Progenitor cell of endocrine pancreas (in vitro differentiated cells): ENCODE measurements around the gene POLN. TPM values are rescaled to one million over a fixed set of nuclear protein-coding genes. Genes with fewer than 3 reads are reported as not detected.
"Not testable (repeated sequence)": the region's sequence is repeated elsewhere in the genome, so short reads cannot be mapped to it uniquely, and the experiment has no call there.

Experiments used
- DNase-seq: peaks from one replicate; pipeline ENCODE4 v3.0.0; 2021; ENCODE audit warnings: low spot score; ENCODE audit not compliant: unreplicated experiment
- H3K27ac Mint-ChIP-seq: 2 replicates; pipeline ENCODE4 v1.8.0; 2021; ENCODE audit warnings: mild to moderate bottlenecking, moderate library complexity, mixed read lengths
- H3K27me3 Mint-ChIP-seq: 2 replicates; pipeline ENCODE4 v1.8.0; 2021; ENCODE audit warnings: mixed read lengths
- H3K36me3 Mint-ChIP-seq: 2 replicates; pipeline ENCODE4 v1.8.0; 2022; ENCODE audit warnings: mixed read lengths; ENCODE audit not compliant: insufficient read depth
- H3K4me1 Mint-ChIP-seq: 2 replicates; pipeline ENCODE4 v1.8.0; 2021; ENCODE audit warnings: low read depth, mixed read lengths
- H3K4me3 Mint-ChIP-seq: 2 replicates; pipeline ENCODE4 v1.8.0; 2021; ENCODE audit warnings: low read depth, mild to moderate bottlenecking, moderate library complexity, mixed read lengths
- H3K9me3 Mint-ChIP-seq: 2 replicates; pipeline ENCODE4 v1.8.0; 2021; ENCODE audit warnings: low read depth, mixed read lengths
- total RNA-seq: library from RNA; stranded (reverse); gene quantifications from 2 replicates; pipeline ENCODE4 v1.2.1, GENCODE V29; 2021
- TF ChIP-seq, protein P1 (sequence below): fragments of 200-600 bp; sonication (generic); IDR thresholded peaks from one replicate; pipeline ENCODE4 v1.5.0; 2021; ENCODE audit warnings: antibody characterized with exemption, mild to moderate bottlenecking; ENCODE audit not compliant: unreplicated experiment

Gene POLN
- total RNA-seq, 1 donor from 2014 or later: 5.9 TPM

DNA sequence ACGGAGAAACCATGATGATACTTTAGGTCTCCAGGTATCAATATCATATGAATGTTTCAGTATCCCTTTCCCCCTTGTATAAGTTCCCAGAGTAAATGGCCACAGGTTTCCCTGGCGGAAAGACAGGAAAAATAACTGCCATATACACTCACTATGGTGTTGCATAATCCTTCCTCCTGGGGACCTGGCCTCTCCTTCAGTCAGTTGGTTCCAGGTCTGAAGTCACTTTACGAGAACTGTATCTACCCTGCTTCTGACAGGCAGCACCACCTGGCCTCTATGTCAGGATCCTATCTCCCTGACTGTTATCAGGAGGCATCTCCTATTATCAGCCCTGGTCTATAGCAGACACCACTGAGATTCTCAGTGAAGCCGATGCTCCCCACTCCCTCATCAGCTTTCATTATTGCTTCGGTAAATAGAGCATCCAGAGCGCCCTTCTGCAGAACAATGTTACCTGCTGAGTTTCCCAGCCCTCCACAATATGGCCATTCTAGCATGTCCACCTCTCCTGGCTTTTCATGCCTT is 22.6 kb downstream of the POLN start:
- Mint-ChIP-seq H3K36me3 (no peaks in the 10 kb centered on the region), H3K4me3 (no peak overlapping the region), H3K27me3 (no peaks in the 10 kb centered on the region), H3K9me3 (no peaks in the 10 kb centered on the region), H3K4me1 (peaks cover 4% of the 10 kb centered on the region), H3K27ac (no peak overlapping the region)
- TF ChIP-seq, protein P1, sequence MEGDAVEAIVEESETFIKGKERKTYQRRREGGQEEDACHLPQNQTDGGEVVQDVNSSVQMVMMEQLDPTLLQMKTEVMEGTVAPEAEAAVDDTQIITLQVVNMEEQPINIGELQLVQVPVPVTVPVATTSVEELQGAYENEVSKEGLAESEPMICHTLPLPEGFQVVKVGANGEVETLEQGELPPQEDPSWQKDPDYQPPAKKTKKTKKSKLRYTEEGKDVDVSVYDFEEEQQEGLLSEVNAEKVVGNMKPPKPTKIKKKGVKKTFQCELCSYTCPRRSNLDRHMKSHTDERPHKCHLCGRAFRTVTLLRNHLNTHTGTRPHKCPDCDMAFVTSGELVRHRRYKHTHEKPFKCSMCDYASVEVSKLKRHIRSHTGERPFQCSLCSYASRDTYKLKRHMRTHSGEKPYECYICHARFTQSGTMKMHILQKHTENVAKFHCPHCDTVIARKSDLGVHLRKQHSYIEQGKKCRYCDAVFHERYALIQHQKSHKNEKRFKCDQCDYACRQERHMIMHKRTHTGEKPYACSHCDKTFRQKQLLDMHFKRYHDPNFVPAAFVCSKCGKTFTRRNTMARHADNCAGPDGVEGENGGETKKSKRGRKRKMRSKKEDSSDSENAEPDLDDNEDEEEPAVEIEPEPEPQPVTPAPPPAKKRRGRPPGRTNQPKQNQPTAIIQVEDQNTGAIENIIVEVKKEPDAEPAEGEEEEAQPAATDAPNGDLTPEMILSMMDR: no peak
- DNase-seq: no peak

DNA sequence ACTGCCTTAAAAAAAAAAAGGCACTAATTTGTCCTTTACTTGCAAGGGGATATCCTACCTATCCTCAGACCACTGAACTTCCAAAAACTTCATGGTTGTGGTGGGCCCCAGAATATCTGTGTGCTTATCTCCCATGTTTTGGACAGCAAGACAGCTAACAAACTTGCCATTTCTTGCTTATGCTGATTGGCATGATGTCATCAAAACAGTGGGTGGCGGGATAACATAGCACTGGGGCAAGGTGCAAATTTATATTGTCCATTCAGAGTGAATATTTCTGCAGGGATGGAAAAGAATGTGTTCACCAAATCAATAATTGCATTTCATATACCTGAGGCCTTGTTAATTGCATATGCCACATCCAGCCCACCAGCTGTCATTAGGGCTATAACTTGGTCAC is 23.5 kb downstream of the POLN start:
- TF ChIP-seq, protein P1: no peak
- H3K27me3 Mint-ChIP-seq: no peaks in the 10 kb centered on the region
- DNase-seq: no peak
- peaks cover 4% of the 10 kb centered on the region for H3K4me1 Mint-ChIP-seq
- no peak overlapping the region for H3K27ac Mint-ChIP-seq
- H3K4me3 Mint-ChIP-seq: no peak overlapping the region
- no peaks in the 10 kb centered on the region for H3K36me3 Mint-ChIP-seq
- no peaks in the 10 kb centered on the region for H3K9me3 Mint-ChIP-seq

DNA sequence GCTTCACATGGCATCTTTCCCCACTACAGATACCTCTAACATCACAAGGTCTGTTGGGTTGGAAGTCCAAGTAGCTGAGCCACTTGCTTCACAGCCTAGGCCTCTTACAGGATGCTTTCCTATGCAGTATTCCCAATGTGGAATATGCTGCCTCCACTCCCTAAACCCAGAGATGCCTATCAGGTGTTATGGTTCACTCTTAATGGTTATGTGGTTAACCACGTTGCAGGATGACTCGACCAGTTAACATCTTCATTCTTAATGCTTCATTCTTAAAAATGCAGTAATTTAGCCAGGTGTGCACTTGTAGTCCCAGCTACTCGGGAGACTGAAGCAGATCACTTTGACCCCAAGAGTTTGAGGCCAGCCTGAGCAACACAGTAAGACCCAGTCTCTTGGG is 24.2 kb downstream of the POLN start:
- H3K4me3 Mint-ChIP-seq: no peak overlapping the region
- H3K27me3 Mint-ChIP-seq: no peaks in the 10 kb centered on the region
- DNase-seq: no peak
- no peaks in the 10 kb centered on the region for H3K9me3 Mint-ChIP-seq
- no peaks in the 10 kb centered on the region for H3K36me3 Mint-ChIP-seq
- H3K27ac Mint-ChIP-seq: no peak overlapping the region
- TF ChIP-seq, protein P1: no peak
- peaks cover 2% of the 10 kb centered on the region for H3K4me1 Mint-ChIP-seq

DNA sequence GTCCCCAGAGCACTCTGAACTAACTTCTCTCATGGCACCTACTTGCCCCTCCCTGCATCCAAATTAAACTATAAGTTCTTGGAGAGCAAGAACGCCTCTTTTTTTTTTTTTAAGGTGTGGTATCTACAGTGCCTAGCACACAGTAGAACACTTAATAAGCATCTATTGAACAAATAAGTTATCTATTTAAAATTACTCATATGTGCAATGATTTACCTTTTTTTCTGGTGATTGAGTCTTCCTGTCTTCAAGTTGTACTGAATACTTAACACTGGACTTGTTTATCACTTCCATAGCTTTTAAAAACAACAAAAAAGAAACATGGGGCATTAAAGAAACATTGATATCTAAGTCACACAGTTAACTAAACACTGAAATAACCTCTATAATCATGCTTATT is 29.1 kb downstream of the POLN start:
- no peaks in the 10 kb centered on the region for H3K27me3 Mint-ChIP-seq

DNA sequence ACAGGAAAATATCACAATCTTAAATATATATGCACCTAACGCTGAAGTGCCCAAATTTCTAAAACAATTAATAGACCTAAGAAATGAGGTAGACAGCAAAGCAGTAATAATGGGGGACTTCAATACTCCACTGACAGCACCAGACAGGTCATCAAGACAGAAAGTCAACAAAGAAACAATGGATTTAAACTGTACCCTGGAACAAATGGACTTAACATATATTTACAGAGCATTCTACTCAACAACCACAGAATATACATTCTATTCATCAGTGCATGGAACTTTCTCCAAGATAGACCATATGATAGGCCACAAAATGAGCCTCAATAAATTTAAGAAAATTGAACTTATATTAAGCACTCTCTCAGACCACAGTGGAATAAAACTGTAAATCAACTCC is 39.1 kb downstream of the POLN start:
- DNase-seq, H3K4me3 Mint-ChIP-seq, H3K9me3 Mint-ChIP-seq, H3K27ac Mint-ChIP-seq, H3K27me3 Mint-ChIP-seq, H3K36me3 Mint-ChIP-seq, H3K4me1 Mint-ChIP-seq: not testable (repeated sequence)

More for the DNA sequence above, 29.1 kb downstream of the POLN start:
- Mint-ChIP-seq H3K4me1 (no peaks in the 10 kb centered on the region), H3K4me3 (no peak overlapping the region), H3K9me3 (no peaks in the 10 kb centered on the region), H3K36me3 (no peaks in the 10 kb centered on the region), H3K27ac (no peak overlapping the region)
- no peak for DNase-seq
- TF ChIP-seq, protein P1: no peak

DNA sequence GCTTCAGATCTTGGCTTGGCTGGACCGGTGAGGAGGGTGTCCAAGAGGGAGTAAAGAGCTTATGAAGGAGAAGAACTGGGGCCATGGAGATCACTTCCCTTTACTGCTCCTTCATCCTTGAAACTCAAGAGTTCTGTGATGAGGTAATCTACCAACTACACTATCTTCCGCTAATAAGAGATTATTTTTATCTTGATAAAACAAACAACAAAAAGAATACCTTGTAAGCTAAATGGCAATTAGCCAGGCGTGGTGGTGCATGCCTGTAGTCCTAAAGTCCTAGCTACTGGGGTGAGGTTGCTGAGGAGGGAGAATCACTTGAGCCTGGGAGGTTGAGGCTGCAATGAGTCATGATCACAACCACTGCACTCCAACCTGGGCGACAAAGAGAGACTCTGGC is 47.4 kb downstream of the POLN start:
- TF ChIP-seq, protein P1: no peak
- no peak overlapping the region for H3K4me3 Mint-ChIP-seq
- H3K36me3 Mint-ChIP-seq: peaks cover 8% of the 10 kb centered on the region
- H3K27me3 Mint-ChIP-seq: no peaks in the 10 kb centered on the region
- DNase-seq: no peak
- H3K9me3 Mint-ChIP-seq: peaks cover 4% of the 10 kb centered on the region
- no peak overlapping the region for H3K27ac Mint-ChIP-seq
- H3K4me1 Mint-ChIP-seq: peaks cover 17% of the 10 kb centered on the region
